ENCODE results near the gene AIPL1. TPM values are rescaled to one million over a fixed set of nuclear protein-coding genes. Genes with fewer than 3 reads are reported as not detected.

The AIPL1 gene
- total RNA-seq, 2 experiments from 2014 or later, result not detected

- CTCF ChIA-PET, result interaction anchor here (0.6 to 3.0 kb wide), 35 partner anchors 10 to 908 kb away, joined by 3 to 21 read pairs (median 3); partner anchors contain the start of genes C17orf100 and MED31
- no peaks in the 10 kb centered on the region for H3K27me3 Mint-ChIP-seq
- no peaks in the 10 kb centered on the region for H3K9me3 Mint-ChIP-seq (ENCODE audit: low read depth)
- no peaks in the 10 kb centered on the region for H3K36me3 Mint-ChIP-seq
- DNase-seq (peak; percentile 75), ATAC-seq (peak; percentile 78)
- no peak overlapping the region for H3K27ac Mint-ChIP-seq
- no peaks in the 10 kb centered on the region for H3K4me1 Mint-ChIP-seq
- no peak overlapping the region for H3K4me3 Mint-ChIP-seq
Observed at GRCh38 chr17:6473128-6473767, 38.3 kb upstream of the AIPL1 start.

- Mint-ChIP-seq H3K9me3 (ENCODE audit: low read depth) (no peaks in the 10 kb centered on the region), H3K27ac (no peak overlapping the region), H3K36me3 (no peaks in the 10 kb centered on the region), H3K4me1 (no peaks in the 10 kb centered on the region), H3K27me3 (no peaks in the 10 kb centered on the region), H3K4me3 (no peak overlapping the region)
- DNase-seq (no peak), ATAC-seq (no peak)
- CTCF ChIA-PET, result interaction anchor here (0.6 to 3.0 kb wide), 27 partner anchors 9 to 907 kb away, joined by 3 to 21 read pairs (median 5); no protein-coding TSS in a partner anchor
Observed at GRCh38 chr17:6472517-6472916, 37.6 kb upstream of the AIPL1 start.

- CTCF ChIA-PET, result interaction anchor here (0.7 to 3.0 kb wide), 11 partner anchors 14 to 906 kb away, joined by 3 to 21 read pairs (median 3); no protein-coding TSS in a partner anchor
- Mint-ChIP-seq H3K9me3 (ENCODE audit: low read depth) (no peaks in the 10 kb centered on the region), H3K27ac (no peak overlapping the region), H3K4me1 (no peaks in the 10 kb centered on the region), H3K36me3 (no peaks in the 10 kb centered on the region), H3K4me3 (no peak overlapping the region), H3K27me3 (no peaks in the 10 kb centered on the region)
- no peak for DNase-seq
- ATAC-seq, result no peak
Observed at GRCh38 chr17:6471531-6472465, 36.9 kb upstream of the AIPL1 start.

GRCh38 chr17:6470751-6471521 lies 36.0 kb upstream of the AIPL1 start:
- CTCF ChIA-PET, result interaction anchor here (0.7 to 3.0 kb wide), 3 partner anchors 89 to 177 kb away, joined by 3 to 21 read pairs (median 9); no protein-coding TSS in a partner anchor
- H3K36me3 Mint-ChIP-seq, result no peaks in the 10 kb centered on the region
- peaks cover 2% of the 10 kb centered on the region for H3K27me3 Mint-ChIP-seq
- H3K4me1 Mint-ChIP-seq, result no peaks in the 10 kb centered on the region
- H3K9me3 Mint-ChIP-seq (ENCODE audit: low read depth), result no peaks in the 10 kb centered on the region
- no peak overlapping the region for H3K4me3 Mint-ChIP-seq
- ATAC-seq (no peak), DNase-seq (no peak)
- H3K27ac Mint-ChIP-seq, result no peak overlapping the region

- H3K9me3 Mint-ChIP-seq (ENCODE audit: low read depth), result no peaks in the 10 kb centered on the region
- H3K4me1 Mint-ChIP-seq, result no peaks in the 10 kb centered on the region
- H3K27me3 Mint-ChIP-seq, result peaks cover 4% of the 10 kb centered on the region
- no peak overlapping the region for H3K4me3 Mint-ChIP-seq
- H3K36me3 Mint-ChIP-seq, result no peaks in the 10 kb centered on the region
- no peak overlapping the region for H3K27ac Mint-ChIP-seq
- DNase-seq (no peak), ATAC-seq (no peak)
- CTCF ChIA-PET, result no interaction called here
Observed at GRCh38 chr17:6470146-6470718, 35.3 kb upstream of the AIPL1 start.

GRCh38 chr17:6468051-6468790 lies 33.3 kb upstream of the AIPL1 start:
- H3K4me1 Mint-ChIP-seq, result no peaks in the 10 kb centered on the region
- DNase-seq, result no peak
- no peak overlapping the region for H3K27ac Mint-ChIP-seq
- CTCF ChIA-PET, result interaction anchor here (1.3 kb wide), 1 partner anchor 136 kb away, joined by 3 read pairs; no protein-coding TSS in a partner anchor
- peaks cover 4% of the 10 kb centered on the region for H3K27me3 Mint-ChIP-seq
- H3K36me3 Mint-ChIP-seq, result no peaks in the 10 kb centered on the region
- no peak for ATAC-seq
- no peaks in the 10 kb centered on the region for H3K9me3 Mint-ChIP-seq (ENCODE audit: low read depth)
- no peak overlapping the region for H3K4me3 Mint-ChIP-seq

GRCh38 chr17:6467567-6467966 lies 32.6 kb upstream of the AIPL1 start:
- CTCF ChIA-PET, result no interaction called here
- Mint-ChIP-seq H3K27me3 (peaks cover 4% of the 10 kb centered on the region), H3K36me3 (no peaks in the 10 kb centered on the region), H3K27ac (no peak overlapping the region), H3K9me3 (ENCODE audit: low read depth) (no peaks in the 10 kb centered on the region), H3K4me1 (no peaks in the 10 kb centered on the region), H3K4me3 (no peak overlapping the region)
- ATAC-seq, result no peak
- DNase-seq, result no peak

- no peak overlapping the region for H3K27ac Mint-ChIP-seq
- H3K9me3 Mint-ChIP-seq (ENCODE audit: low read depth), result no peaks in the 10 kb centered on the region
- peaks cover 19% of the 10 kb centered on the region for H3K4me1 Mint-ChIP-seq
- DNase-seq (no peak), ATAC-seq (no peak)
- H3K27me3 Mint-ChIP-seq, result peaks cover 7% of the 10 kb centered on the region
- CTCF ChIA-PET, result no interaction called here
- no peak overlapping the region for H3K4me3 Mint-ChIP-seq
- H3K36me3 Mint-ChIP-seq, result no peaks in the 10 kb centered on the region
Observed at GRCh38 chr17:6465206-6466003, 30.5 kb upstream of the AIPL1 start.

GRCh38 chr17:6464446-6465041 lies 29.6 kb upstream of the AIPL1 start:
- ATAC-seq (no peak), DNase-seq (no peak)
- Mint-ChIP-seq H3K9me3 (ENCODE audit: low read depth) (no peaks in the 10 kb centered on the region), H3K4me3 (no peak overlapping the region), H3K27me3 (peaks cover 7% of the 10 kb centered on the region), H3K36me3 (no peaks in the 10 kb centered on the region), H3K27ac (no peak overlapping the region), H3K4me1 (peaks cover 23% of the 10 kb centered on the region)
- CTCF ChIA-PET, result no interaction called here

- H3K27me3 Mint-ChIP-seq, result peaks cover 7% of the 10 kb centered on the region
- no peak overlapping the region for H3K4me3 Mint-ChIP-seq
- DNase-seq, result no peak
- peaks cover 23% of the 10 kb centered on the region for H3K4me1 Mint-ChIP-seq
- ATAC-seq, result no peak
- no peaks in the 10 kb centered on the region for H3K36me3 Mint-ChIP-seq
- CTCF ChIA-PET, result interaction anchor here (1.3 kb wide), 1 partner anchor 10 kb away, joined by 7 read pairs; no protein-coding TSS in a partner anchor
- H3K27ac Mint-ChIP-seq, result no peak overlapping the region
- no peaks in the 10 kb centered on the region for H3K9me3 Mint-ChIP-seq (ENCODE audit: low read depth)
Observed at GRCh38 chr17:6463616-6464445, 28.9 kb upstream of the AIPL1 start.

- DNase-seq, result no peak
- CTCF ChIA-PET, result interaction anchor here (0.6 to 1.3 kb wide), 2 partner anchors 11 to 183 kb away, joined by 3 to 7 read pairs; no protein-coding TSS in a partner anchor
- H3K9me3 Mint-ChIP-seq (ENCODE audit: low read depth), result no peaks in the 10 kb centered on the region
Observed at GRCh38 chr17:6462692-6463091, 27.8 kb upstream of the AIPL1 start.

More at GRCh38 chr17:6462692-6463091, 27.8 kb upstream of the AIPL1 start:
- peaks cover 23% of the 10 kb centered on the region for H3K4me1 Mint-ChIP-seq
- peaks cover 7% of the 10 kb centered on the region for H3K27me3 Mint-ChIP-seq
- no peak for ATAC-seq
- H3K4me3 Mint-ChIP-seq, result no peak overlapping the region
- H3K36me3 Mint-ChIP-seq, result no peaks in the 10 kb centered on the region
- no peak overlapping the region for H3K27ac Mint-ChIP-seq
